Neural progenitor cell (in vitro differentiated cells): Measurements from ENCODE around the gene PRG2. TPM values are rescaled to one million over a fixed set of nuclear protein-coding genes. Genes with fewer than 3 reads are reported as not detected.

Experiments used
- DNase-seq: peaks from one replicate; pipeline ENCODE4 v3.0.0-alpha.2; 2016; ENCODE audit warnings: low spot score
- H2AFZ ChIP-seq: fragments of 200-600 bp; sonication (generic); replicated peaks from 2 replicates; pipeline ENCODE4 v1.6.1; 2016; ENCODE audit warnings: antibody characterized with exemption
- H3F3A ChIP-seq: fragments of 200-600 bp; sonication (generic); 2 replicates; pipeline ENCODE4 v1.6.1; 2016; ENCODE audit warnings: antibody characterized with exemption, low read depth
- H3K27ac ChIP-seq: fragments of 200-600 bp; sonication (generic); 2 replicates; pipeline ENCODE4 v1.5.1; 2016; ENCODE audit warnings: mild to moderate bottlenecking
- H3K27me3 ChIP-seq: fragments of 200-600 bp; sonication (generic); 2 replicates; pipeline ENCODE4 v1.6.1; 2016; ENCODE audit warnings: mild to moderate bottlenecking, moderate library complexity
- H3K36me3 ChIP-seq: fragments of 200-600 bp; sonication (generic); 2 replicates; pipeline ENCODE4 v1.5.1; 2016
- H3K4me1 ChIP-seq: fragments of 200-600 bp; sonication (generic); 2 replicates; pipeline ENCODE4 v1.6.1; 2016; ENCODE audit warnings: mixed run types
- H3K4me2 ChIP-seq: fragments of 200-600 bp; sonication (generic); 2 replicates; pipeline ENCODE4 v1.6.1; 2016
- H3K4me3 ChIP-seq: fragments of 200-600 bp; sonication (generic); 2 replicates; pipeline ENCODE4 v1.5.1; 2016
- H3K79me2 ChIP-seq: fragments of 200-600 bp; sonication (generic); 2 replicates; pipeline ENCODE4 v1.6.1; 2016; ENCODE audit warnings: low read depth
- H3K9ac ChIP-seq: fragments of 200-600 bp; sonication (generic); 2 replicates; pipeline ENCODE4 v1.6.1; 2016
- H3K9me3 ChIP-seq: fragments of 200-600 bp; sonication (generic); 2 replicates; pipeline ENCODE4 v1.5.1; 2016; ENCODE audit warnings: low read depth
- H4K20me1 ChIP-seq: fragments of 200-600 bp; sonication (generic); 2 replicates; pipeline ENCODE4 v1.6.1; 2016; ENCODE audit warnings: low read depth
- H3K27ac Mint-ChIP-seq: 3 replicates; pipeline ENCODE4 v1.8.0; 2021; ENCODE audit warnings: mixed read lengths
- H3K27me3 Mint-ChIP-seq: 2 replicates; pipeline ENCODE4 v1.8.0; 2022; ENCODE audit warnings: low read depth, mild to moderate bottlenecking, inconsistent platforms, moderate library complexity, mixed read lengths; ENCODE audit not compliant: insufficient read depth
- H3K36me3 Mint-ChIP-seq: 3 replicates; pipeline ENCODE4 v1.8.0; 2021; ENCODE audit warnings: mixed read lengths
- H3K4me1 Mint-ChIP-seq: 3 replicates; pipeline ENCODE4 v1.8.0; 2021; ENCODE audit warnings: mixed read lengths
- H3K4me3 Mint-ChIP-seq: 3 replicates; pipeline ENCODE4 v1.8.0; 2021; ENCODE audit warnings: mild to moderate bottlenecking, moderate library complexity, mixed read lengths
- H3K9me3 Mint-ChIP-seq: 3 replicates; pipeline ENCODE4 v1.8.0; 2020; ENCODE audit warnings: mixed read lengths
- EZH2 ChIP-seq: fragments of 200-600 bp; sonication (generic); IDR thresholded peaks from 2 replicates; pipeline ENCODE4 v1.6.1; 2017; ENCODE audit warnings: antibody characterized with exemption, mild to moderate bottlenecking, moderate library complexity
- EZH2phosphoT487 ChIP-seq: fragments of 200-600 bp; sonication (generic); IDR thresholded peaks from 2 replicates; pipeline ENCODE4 v1.6.1; 2017; ENCODE audit warnings: antibody characterized with exemption
- total RNA-seq: library from RNA; depleted of rRNA; stranded (reverse); fragments of >200 nt; gene quantifications from 2 replicates; pipeline ENCODE4 v1.2.3, GENCODE V29; 2015; ENCODE audit warnings: low replicate concordance
- TF ChIP-seq, protein P1 (sequence below): fragments of 200-600 bp; sonication (generic); IDR thresholded peaks from 2 replicates; pipeline ENCODE4 v1.5.1; 2017; ENCODE audit warnings: antibody characterized with exemption, mild to moderate bottlenecking

The PRG2 gene
- total RNA-seq, 1 donor from 2014 or later: not detected

GRCh38 chr11:57408771-57409170 is 18.3 kb upstream of the PRG2 start:
- H3K36me3 Mint-ChIP-seq: peaks cover 12% of the 10 kb centered on the region
- no peak overlapping the region for H3K4me3 Mint-ChIP-seq

DNA sequence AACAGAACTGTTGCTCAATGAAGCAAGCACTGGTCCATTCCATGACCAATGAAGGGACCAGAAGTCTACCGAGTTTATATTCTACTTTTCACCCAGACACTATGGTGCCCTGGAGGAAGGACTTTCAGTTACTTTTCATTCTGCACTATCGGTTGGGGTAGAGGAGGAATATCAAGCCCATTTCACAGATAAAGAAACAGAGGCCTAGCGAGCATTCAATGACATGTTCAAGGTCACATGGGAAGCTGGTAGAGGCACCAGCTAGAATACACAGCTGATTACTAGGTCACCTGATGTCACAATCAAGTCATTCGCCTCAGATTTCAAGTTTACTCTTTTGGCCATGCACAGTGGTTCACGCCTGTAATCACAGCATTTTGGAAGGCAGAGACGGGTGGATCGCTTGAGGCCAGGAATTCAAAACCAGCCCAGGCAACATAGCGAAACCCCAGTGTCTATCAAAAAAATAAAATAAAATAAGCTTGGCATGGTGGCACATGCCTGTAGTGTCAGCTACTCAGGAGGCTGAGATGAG is 17.6 kb upstream of the PRG2 start:
- Histone ChIP-seq H3F3A (no peaks in the 10 kb centered on the region), H3K27me3 (no peaks in the 10 kb centered on the region), H3K4me2 (no peak overlapping the region), H4K20me1 (no peaks in the 10 kb centered on the region), H3K4me1 (no peaks in the 10 kb centered on the region), H3K79me2 (no peaks in the 10 kb centered on the region), H3K36me3 (no peaks in the 10 kb centered on the region), H3K27ac (no peak overlapping the region), H3K4me3 (no peak overlapping the region), H2AFZ (no peak overlapping the region), H3K9ac (no peak overlapping the region), H3K9me3 (no peaks in the 10 kb centered on the region)
- Mint-ChIP-seq H3K9me3 (no peaks in the 10 kb centered on the region), H3K27me3 (peaks cover 5% of the 10 kb centered on the region), H3K4me1 (no peaks in the 10 kb centered on the region), H3K27ac (no peak overlapping the region), H3K36me3 (peaks cover 4% of the 10 kb centered on the region), H3K4me3 (no peak overlapping the region)
- DNase-seq: no peak
- TF ChIP-seq EZH2 (no peak), EZH2phosphoT487 (no peak)
- TF ChIP-seq, protein P1, sequence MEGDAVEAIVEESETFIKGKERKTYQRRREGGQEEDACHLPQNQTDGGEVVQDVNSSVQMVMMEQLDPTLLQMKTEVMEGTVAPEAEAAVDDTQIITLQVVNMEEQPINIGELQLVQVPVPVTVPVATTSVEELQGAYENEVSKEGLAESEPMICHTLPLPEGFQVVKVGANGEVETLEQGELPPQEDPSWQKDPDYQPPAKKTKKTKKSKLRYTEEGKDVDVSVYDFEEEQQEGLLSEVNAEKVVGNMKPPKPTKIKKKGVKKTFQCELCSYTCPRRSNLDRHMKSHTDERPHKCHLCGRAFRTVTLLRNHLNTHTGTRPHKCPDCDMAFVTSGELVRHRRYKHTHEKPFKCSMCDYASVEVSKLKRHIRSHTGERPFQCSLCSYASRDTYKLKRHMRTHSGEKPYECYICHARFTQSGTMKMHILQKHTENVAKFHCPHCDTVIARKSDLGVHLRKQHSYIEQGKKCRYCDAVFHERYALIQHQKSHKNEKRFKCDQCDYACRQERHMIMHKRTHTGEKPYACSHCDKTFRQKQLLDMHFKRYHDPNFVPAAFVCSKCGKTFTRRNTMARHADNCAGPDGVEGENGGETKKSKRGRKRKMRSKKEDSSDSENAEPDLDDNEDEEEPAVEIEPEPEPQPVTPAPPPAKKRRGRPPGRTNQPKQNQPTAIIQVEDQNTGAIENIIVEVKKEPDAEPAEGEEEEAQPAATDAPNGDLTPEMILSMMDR: no peak

More at GRCh38 chr11:57408771-57409170, 18.3 kb upstream of the PRG2 start:
- Histone ChIP-seq H3F3A (no peaks in the 10 kb centered on the region), H3K27ac (no peak overlapping the region), H4K20me1 (no peaks in the 10 kb centered on the region), H3K9ac (no peak overlapping the region), H3K4me2 (no peak overlapping the region), H3K9me3 (no peaks in the 10 kb centered on the region), H2AFZ (no peak overlapping the region), H3K36me3 (no peaks in the 10 kb centered on the region), H3K4me3 (no peak overlapping the region), H3K79me2 (no peaks in the 10 kb centered on the region), H3K27me3 (no peaks in the 10 kb centered on the region), H3K4me1 (no peaks in the 10 kb centered on the region)
- peaks cover 7% of the 10 kb centered on the region for H3K27me3 Mint-ChIP-seq
- H3K4me1 Mint-ChIP-seq: no peaks in the 10 kb centered on the region
- no peak for DNase-seq
- no peak overlapping the region for H3K27ac Mint-ChIP-seq
- no peaks in the 10 kb centered on the region for H3K9me3 Mint-ChIP-seq
- TF ChIP-seq, protein P1: no peak
- TF ChIP-seq EZH2: no peak
- no peak for TF ChIP-seq EZH2phosphoT487

DNA sequence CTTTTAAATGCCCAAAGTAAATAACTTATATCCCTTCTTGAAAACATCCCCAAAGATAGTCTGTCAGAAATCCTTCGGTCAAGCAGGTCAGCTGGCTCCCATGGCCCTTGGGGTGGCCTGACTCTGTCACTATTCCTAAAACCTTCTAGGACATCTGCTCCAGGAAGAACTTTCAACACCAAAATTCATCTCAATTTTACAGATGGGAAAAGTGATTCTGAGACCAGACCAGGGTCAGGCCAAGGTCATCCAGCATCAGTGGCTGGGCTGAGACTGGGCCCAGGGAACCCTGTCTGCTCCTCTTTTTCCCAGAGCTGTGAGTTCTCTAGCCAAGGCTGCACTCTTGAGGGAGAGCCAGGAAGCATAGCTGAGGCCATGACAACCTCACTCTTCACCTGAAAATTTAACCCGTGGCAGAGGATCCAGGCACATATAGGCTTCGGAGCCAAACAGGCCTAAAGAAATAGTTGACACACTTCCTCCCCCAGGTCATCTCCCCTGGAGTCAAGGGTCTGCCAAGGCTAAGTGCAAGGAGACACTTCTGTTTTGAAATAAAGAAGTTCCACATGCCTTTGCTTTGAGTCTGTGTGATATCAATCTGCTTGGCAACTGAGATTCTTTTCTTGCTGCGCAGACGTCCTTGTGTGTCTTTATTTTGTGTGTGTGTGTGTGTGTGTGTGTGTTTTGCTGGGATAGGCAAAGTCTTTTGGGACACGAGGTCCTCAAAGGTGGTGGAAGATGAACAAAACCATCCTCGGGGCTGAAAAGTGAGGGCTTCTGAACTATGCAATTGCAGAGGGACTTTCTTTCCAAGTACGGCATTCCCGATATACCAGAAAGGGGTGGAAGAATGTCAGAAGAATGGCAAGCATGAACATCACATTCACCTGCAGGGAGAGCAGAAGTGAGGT is 16.8 kb upstream of the PRG2 start:
- no peak overlapping the region for H3K4me3 ChIP-seq
- no peaks in the 10 kb centered on the region for H4K20me1 ChIP-seq
- Mint-ChIP-seq H3K9me3 (no peaks in the 10 kb centered on the region), H3K36me3 (peaks cover 3% of the 10 kb centered on the region), H3K27ac (no peak overlapping the region), H3K27me3 (peaks cover 5% of the 10 kb centered on the region), H3K4me1 (no peaks in the 10 kb centered on the region), H3K4me3 (no peak overlapping the region)
- no peak for DNase-seq
- H3K36me3 ChIP-seq: no peaks in the 10 kb centered on the region
- no peak overlapping the region for H3K4me2 ChIP-seq
- no peak overlapping the region for H2AFZ ChIP-seq
- H3K9me3 ChIP-seq: no peaks in the 10 kb centered on the region
- no peaks in the 10 kb centered on the region for H3F3A ChIP-seq
- H3K79me2 ChIP-seq: no peaks in the 10 kb centered on the region
- H3K27me3 ChIP-seq: no peaks in the 10 kb centered on the region
- H3K27ac ChIP-seq: no peak overlapping the region
- H3K4me1 ChIP-seq: no peaks in the 10 kb centered on the region
- no peak for TF ChIP-seq EZH2phosphoT487
- TF ChIP-seq, protein P1: no peak
- TF ChIP-seq EZH2: no peak
- H3K9ac ChIP-seq: no peak overlapping the region
